H1 (cell line): Measurements from ENCODE around the gene GDF15. TPM values are rescaled to one million over a fixed set of nuclear protein-coding genes. Genes with fewer than 3 reads are reported as not detected.
"Not testable (repeated sequence)": the region's sequence is repeated elsewhere in the genome, so short reads cannot be mapped to it uniquely, and the experiment has no call there.

ENCODE experiments used
- CTCF ChIA-PET: fragments of 300-600 bp; sonication (Branson Sonifier 250); formaldehyde crosslinking; loops from one replicate; lab custom pipeline; 2021; ENCODE audit not compliant: partially characterized antibody; lab: Charles Lee
- POLR2A ChIA-PET: fragments of 300-600 bp; sonication (Branson Sonifier 250); formaldehyde crosslinking; loops from one replicate; lab custom pipeline; 2021; ENCODE audit warnings: inconsistent platforms; ENCODE audit not compliant: partially characterized antibody; lab: Charles Lee
- DNase-seq, 2 experiments: peaks; one replicate each; pipeline versions ENCODE4 v3.0.0 to v3.0.0-alpha.2; 2010 to 2022; ENCODE audit warnings: low spot score in 2 of 2, low read depth in 1 of 2, mixed read lengths in 1 of 2
- FAIRE-seq: peaks from 2 replicates; lab custom pipeline; 2011; peaks lifted over from hg19 to GRCh38; lab: Jason Lieb, UNC
- H2AFZ ChIP-seq: 2 replicates; pipeline ENCODE4 v1.8.1; 2012; ENCODE audit warnings: low read length, inconsistent platforms
- H2AK5ac ChIP-seq: 2 replicates; pipeline ENCODE4 v1.6.1; 2013; ENCODE audit warnings: low read depth, low read length
- H2BK120ac ChIP-seq: replicated peaks from 2 replicates; pipeline ENCODE3; 2013; ENCODE audit warnings: low read depth, low read length, inconsistent platforms
- H2BK12ac ChIP-seq: 2 replicates; pipeline ENCODE4 v1.6.1; 2013; ENCODE audit warnings: low read depth, low read length
- H2BK15ac ChIP-seq: 2 replicates; pipeline ENCODE4 v1.6.1; 2013; ENCODE audit warnings: low read length
- H2BK20ac ChIP-seq: 2 replicates; pipeline ENCODE4 v1.6.1; 2013; ENCODE audit warnings: low read length
- H2BK5ac ChIP-seq: 2 replicates; pipeline ENCODE4 v1.6.1; 2013; ENCODE audit warnings: low read depth, low read length
- H3K14ac ChIP-seq: 2 replicates; pipeline ENCODE4 v1.6.1; 2013; ENCODE audit warnings: inconsistent platforms; ENCODE audit not compliant: insufficient read length
- H3K18ac ChIP-seq: 2 replicates; pipeline ENCODE4 v1.6.1; 2013; ENCODE audit warnings: low read length; ENCODE audit errors: extremely low read depth
- H3K23ac ChIP-seq: 2 replicates; pipeline ENCODE4 v1.6.1; 2013; ENCODE audit warnings: inconsistent platforms; ENCODE audit not compliant: insufficient read length
- H3K23me2 ChIP-seq: 2 replicates; pipeline ENCODE4 v1.6.1; 2013; ENCODE audit warnings: low read depth, low read length
- H3K27ac ChIP-seq: 2 replicates; pipeline ENCODE4 v1.6.1; 2011; ENCODE audit warnings: low read depth, low read length, inconsistent platforms
- H3K27me3 ChIP-seq, 4 experiments: replicated peaks in 1 of 4; 1 replicate in 1 of 4; 2 replicates in 3 of 4; pipeline versions ENCODE4 v1.6.1 to v1.8.1; 2011 to 2013; ENCODE audit warnings: low read length in 3 of 4, mild to moderate bottlenecking in 3 of 4, inconsistent platforms in 2 of 4, mixed read lengths in 2 of 4, moderate library complexity in 1 of 4; ENCODE audit not compliant: control insufficient read depth in 3 of 4, insufficient read depth in 3 of 4; ENCODE audit errors: extremely low read depth in 1 of 4
- H3K36me3 ChIP-seq, 4 experiments: 2 replicates each; pipeline versions ENCODE4 v1.6.1 to v1.8.1; 2011 to 2013; ENCODE audit warnings: mild to moderate bottlenecking in 4 of 4, low read length in 3 of 4, moderate library complexity in 2 of 4, control low read depth in 1 of 4, inconsistent platforms in 1 of 4; ENCODE audit not compliant: insufficient read depth in 4 of 4, control insufficient read depth in 2 of 4
- H3K4ac ChIP-seq: replicated peaks from 2 replicates; pipeline ENCODE3; 2013; ENCODE audit warnings: low read length, low read depth, mixed read lengths, inconsistent platforms; ENCODE audit not compliant: insufficient read length
- H3K4me1 ChIP-seq, 4 experiments: replicated peaks in 1 of 4; 1 replicate in 1 of 4; 2 replicates in 3 of 4; pipeline versions ENCODE4 v1.6.1 to v1.8.1; 2011 to 2013; ENCODE audit warnings: low read length in 3 of 4, inconsistent platforms in 2 of 4, mixed read lengths in 1 of 4; ENCODE audit not compliant: insufficient read depth in 4 of 4, control insufficient read depth in 3 of 4
- H3K4me2 ChIP-seq, 2 experiments: 2 replicates each; pipeline versions ENCODE4 v1.6.1 to v1.8.1; 2011 to 2013; ENCODE audit warnings: low read depth in 2 of 2, low read length in 2 of 2, control low read depth in 1 of 2, inconsistent platforms in 1 of 2, mild to moderate bottlenecking in 1 of 2; ENCODE audit not compliant: insufficient read depth in 1 of 2
- H3K4me3 ChIP-seq, 4 experiments: fragments of 200-600, 300-600 bp in 1 of 4; sonication (generic), shearing (Covaris generic), sonication (Bioruptor Twin) in 1 of 4; 2 replicates each; pipeline versions ENCODE4 v1.5.1 to v1.8.1; 2011 to 2016; ENCODE audit warnings: low read length in 4 of 4, low read depth in 3 of 4, control low read depth in 2 of 4, inconsistent platforms in 2 of 4, mild to moderate bottlenecking in 2 of 4, mixed read lengths in 1 of 4, moderate library complexity in 1 of 4; ENCODE audit not compliant: insufficient read depth in 2 of 4; ENCODE audit errors: extremely low read depth in 1 of 4
- H3K56ac ChIP-seq: replicated peaks from 2 replicates; pipeline ENCODE3; 2013; ENCODE audit warnings: low read depth, mild to moderate bottlenecking, mixed read lengths, low read length, inconsistent platforms; ENCODE audit not compliant: insufficient read length
- H3K79me1 ChIP-seq: 2 replicates; pipeline ENCODE4 v1.6.1; 2013; ENCODE audit warnings: low read depth, low read length, control low read depth
- H3K79me2 ChIP-seq, 2 experiments: 2 replicates each; pipeline versions ENCODE4 v1.6.1 to v1.8.1; 2012 to 2013; ENCODE audit warnings: low read length in 2 of 2, mild to moderate bottlenecking in 2 of 2, inconsistent platforms in 1 of 2; ENCODE audit not compliant: insufficient read depth in 2 of 2, control insufficient read depth in 1 of 2
- H3K9ac ChIP-seq, 4 experiments: replicated peaks in 1 of 4; 1 replicate in 1 of 4; 2 replicates in 3 of 4; pipeline versions ENCODE4 v1.6.1 to v1.8.1; 2011 to 2013; ENCODE audit warnings: low read depth in 3 of 4, low read length in 3 of 4, control low read depth in 2 of 4, mild to moderate bottlenecking in 2 of 4, moderate library complexity in 2 of 4, inconsistent platforms in 1 of 4; ENCODE audit errors: extremely low read depth in 1 of 4
- H3K9me3 ChIP-seq, 2 experiments: 2 replicates each; pipeline versions ENCODE4 v1.6.1 to v1.8.1; 2012 to 2013; ENCODE audit warnings: mild to moderate bottlenecking in 2 of 2, moderate library complexity in 2 of 2, control low read depth in 1 of 2, inconsistent platforms in 1 of 2, low read depth in 1 of 2, low read length in 1 of 2, mixed read lengths in 1 of 2; ENCODE audit not compliant: insufficient read depth in 2 of 2
- H4K20me1 ChIP-seq, 2 experiments: replicated peaks in 1 of 2; 2 replicates each; pipeline versions ENCODE3 to v1.8.1; 2011 to 2013; ENCODE audit warnings: inconsistent platforms in 2 of 2, low read length in 2 of 2, mild to moderate bottlenecking in 1 of 2; ENCODE audit not compliant: insufficient read depth in 2 of 2, control insufficient read depth in 1 of 2
- H4K5ac ChIP-seq: 2 replicates; pipeline ENCODE4 v1.6.1; 2013; ENCODE audit warnings: low read length, low read depth, mixed read lengths, inconsistent platforms; ENCODE audit not compliant: insufficient read length
- H4K8ac ChIP-seq: 2 replicates; pipeline ENCODE4 v1.8.0; 2013; ENCODE audit warnings: mild to moderate bottlenecking, moderate library complexity, low read length, inconsistent platforms; ENCODE audit not compliant: insufficient read depth; ENCODE audit errors: extremely low read depth
- H4K91ac ChIP-seq: replicated peaks from 2 replicates; pipeline ENCODE3; 2013; ENCODE audit warnings: low read length, mixed read lengths, inconsistent platforms; ENCODE audit not compliant: insufficient read length
- WGBS, 2 experiments: shearing (Covaris generic) in 1 of 2; methylation state at CpG; one replicate each; pipeline versions ENCODE4 v1.1.6 to v1.1.7; 2013 to 2015; ENCODE audit warnings: low lambda C conversion rate in 2 of 2, mixed read lengths in 2 of 2, inconsistent platforms in 1 of 2, low coverage in 1 of 2, missing lambda C conversion rate in 1 of 2; ENCODE audit not compliant: insufficient replicate concordance in 2 of 2, insufficient coverage in 1 of 2, insufficient read length in 1 of 2; ENCODE audit errors: extremely low coverage in 1 of 2, missing lambda C conversion rate in 1 of 2; 5-methylcytosine and 5-hydroxymethylcytosine counted together
- polyA plus RNA-seq, 7 experiments: library from polyadenylated mRNA; depleted of rRNA in 3 of 7; stranded (reverse) in 5 of 7; unstranded in 2 of 7; fragments of >200 nt in 5 of 7; fragments of 200-250 nt in 2 of 7; gene quantifications; 1 replicate in 5 of 7; 2 replicates in 1 of 7; 4 replicates in 1 of 7; pipeline versions ENCODE4 v1.2.1 to v1.2.3, GENCODE V29; 2011 to 2013; ENCODE audit warnings: missing spikeins in 2 of 7, mixed read lengths in 2 of 7
- total RNA-seq: library from RNA; stranded (reverse); fragmentation: NEBNext Ultra II Directional; extraction: Animal tissue kit (Norgen Biotek cat#: 25700); gene quantifications from 2 replicates; pipeline ENCODE4 v1.2.1, GENCODE V29; 2021

GDF15 gene
- total and polyA plus RNA-seq, 2 of the 8 experiments (the other 6 are each of a cell fraction or from before 2014, with no cell fraction given), result 4.1 to 8.5 TPM

DNA sequence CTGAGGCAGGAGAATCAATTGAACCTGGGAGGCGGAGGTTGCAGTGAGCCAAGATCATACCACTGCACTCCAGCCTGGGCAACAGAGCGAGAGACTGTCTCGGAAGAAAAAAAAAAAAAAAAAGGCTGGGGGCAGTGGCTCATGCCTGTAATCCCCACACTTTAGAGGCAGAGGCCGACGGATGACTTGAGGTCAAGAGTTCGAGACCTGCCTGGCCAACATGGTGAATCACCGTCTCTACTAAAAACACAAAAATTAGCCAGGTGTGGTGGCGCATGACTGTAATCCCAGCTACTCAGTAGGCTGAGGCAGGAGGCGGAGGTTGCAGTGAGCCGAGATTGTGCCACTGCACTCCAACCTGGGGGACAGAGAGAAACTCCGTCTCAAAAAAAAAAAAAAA is 2.3 kb upstream of the GDF15 start:
- 92% methylated on average over 10 of the region's 11 CpGs; no CpG with 5 or more reads in 1 of the 2 experiments for WGBS, 2 experiments
- CTCF ChIA-PET, result interaction anchor here (0.7 to 2.4 kb wide), 7 partner anchors 9 to 105 kb away, joined by 3 to 9 read pairs (median 5); no protein-coding TSS in a partner anchor

More for the DNA sequence above, 2.3 kb upstream of the GDF15 start:
- not testable (repeated sequence) for H4K5ac ChIP-seq, H3K23ac ChIP-seq, H3K14ac ChIP-seq, H3K9me3 ChIP-seq, H3K4ac ChIP-seq, H4K91ac ChIP-seq, H2BK5ac ChIP-seq, H3K56ac ChIP-seq, H4K8ac ChIP-seq, H3K9ac ChIP-seq, H3K79me1 ChIP-seq, H3K79me2 ChIP-seq, H2AK5ac ChIP-seq, FAIRE-seq, H2BK120ac ChIP-seq, H2BK20ac ChIP-seq, H3K4me1 ChIP-seq, H3K27ac ChIP-seq, H2BK15ac ChIP-seq, H3K4me2 ChIP-seq, H4K20me1 ChIP-seq, H3K4me3 ChIP-seq, DNase-seq, H3K23me2 ChIP-seq, H3K18ac ChIP-seq, H3K36me3 ChIP-seq, H2BK12ac ChIP-seq, H2AFZ ChIP-seq
- H3K27me3 ChIP-seq, result peaks cover 0 to 15% (median 7%) of the 10 kb centered on the region in 4 experiments; a peak in 4 of 7 replicates
- POLR2A ChIA-PET, result interaction anchor here (0.7 kb wide), 1 partner anchor 56 kb away, joined by 3 read pairs; no protein-coding TSS in a partner anchor
